ENCODE measurements around the gene RNF121. TPM values are rescaled to one million over a fixed set of nuclear protein-coding genes. Genes with fewer than 3 reads are reported as not detected.

Gene RNF121
- total RNA-seq, 1 donor from 2014 or later = 24.7 TPM

DNA sequence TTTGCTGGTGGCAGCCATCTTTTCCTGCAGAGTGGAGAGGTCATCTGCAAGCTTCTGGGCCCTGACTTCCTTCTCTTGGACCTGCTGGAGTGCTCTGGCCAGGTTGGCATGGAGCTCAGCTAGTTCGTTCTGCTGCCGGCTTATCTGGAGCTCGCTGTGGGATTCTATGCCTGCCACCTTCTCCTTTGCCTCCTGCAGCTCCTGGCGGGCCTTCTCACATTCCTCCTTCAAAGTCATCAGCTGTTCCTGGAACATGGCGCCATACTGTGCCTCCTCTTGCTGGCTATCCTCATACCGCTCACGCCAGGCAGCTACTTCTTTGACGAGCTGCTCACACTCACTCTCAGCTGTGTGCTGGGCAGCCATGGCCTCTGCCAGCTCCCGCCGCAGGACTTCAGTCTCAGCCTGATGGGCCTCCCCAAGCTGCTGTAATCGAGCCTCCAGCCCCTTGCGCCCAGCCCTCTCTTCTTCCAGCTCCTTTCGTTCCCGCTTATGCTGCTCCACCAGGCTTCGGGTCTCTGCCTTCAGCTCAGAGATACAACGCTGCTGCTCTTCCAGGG lies 86.0 kb downstream of the RNF121 start:
- DNase-seq (no peak), ATAC-seq (no peak)
- Histone ChIP-seq H3K9me3 (no peaks in the 10 kb centered on the region), H3K27ac (no peak overlapping the region), H3K4me3 (no peak overlapping the region), H3K36me3 (peaks cover 100% of the 10 kb centered on the region), H3K27me3 (ENCODE audit: low read depth) (no peaks in the 10 kb centered on the region), H3K4me1 (peaks cover 26% of the 10 kb centered on the region)
- intact Hi-C loops (cut with DNase I) = no loop called here
- TF ChIP-seq, protein P1, sequence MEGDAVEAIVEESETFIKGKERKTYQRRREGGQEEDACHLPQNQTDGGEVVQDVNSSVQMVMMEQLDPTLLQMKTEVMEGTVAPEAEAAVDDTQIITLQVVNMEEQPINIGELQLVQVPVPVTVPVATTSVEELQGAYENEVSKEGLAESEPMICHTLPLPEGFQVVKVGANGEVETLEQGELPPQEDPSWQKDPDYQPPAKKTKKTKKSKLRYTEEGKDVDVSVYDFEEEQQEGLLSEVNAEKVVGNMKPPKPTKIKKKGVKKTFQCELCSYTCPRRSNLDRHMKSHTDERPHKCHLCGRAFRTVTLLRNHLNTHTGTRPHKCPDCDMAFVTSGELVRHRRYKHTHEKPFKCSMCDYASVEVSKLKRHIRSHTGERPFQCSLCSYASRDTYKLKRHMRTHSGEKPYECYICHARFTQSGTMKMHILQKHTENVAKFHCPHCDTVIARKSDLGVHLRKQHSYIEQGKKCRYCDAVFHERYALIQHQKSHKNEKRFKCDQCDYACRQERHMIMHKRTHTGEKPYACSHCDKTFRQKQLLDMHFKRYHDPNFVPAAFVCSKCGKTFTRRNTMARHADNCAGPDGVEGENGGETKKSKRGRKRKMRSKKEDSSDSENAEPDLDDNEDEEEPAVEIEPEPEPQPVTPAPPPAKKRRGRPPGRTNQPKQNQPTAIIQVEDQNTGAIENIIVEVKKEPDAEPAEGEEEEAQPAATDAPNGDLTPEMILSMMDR (IDR thresholded peaks at IDR 0.05) = no peak

DNA sequence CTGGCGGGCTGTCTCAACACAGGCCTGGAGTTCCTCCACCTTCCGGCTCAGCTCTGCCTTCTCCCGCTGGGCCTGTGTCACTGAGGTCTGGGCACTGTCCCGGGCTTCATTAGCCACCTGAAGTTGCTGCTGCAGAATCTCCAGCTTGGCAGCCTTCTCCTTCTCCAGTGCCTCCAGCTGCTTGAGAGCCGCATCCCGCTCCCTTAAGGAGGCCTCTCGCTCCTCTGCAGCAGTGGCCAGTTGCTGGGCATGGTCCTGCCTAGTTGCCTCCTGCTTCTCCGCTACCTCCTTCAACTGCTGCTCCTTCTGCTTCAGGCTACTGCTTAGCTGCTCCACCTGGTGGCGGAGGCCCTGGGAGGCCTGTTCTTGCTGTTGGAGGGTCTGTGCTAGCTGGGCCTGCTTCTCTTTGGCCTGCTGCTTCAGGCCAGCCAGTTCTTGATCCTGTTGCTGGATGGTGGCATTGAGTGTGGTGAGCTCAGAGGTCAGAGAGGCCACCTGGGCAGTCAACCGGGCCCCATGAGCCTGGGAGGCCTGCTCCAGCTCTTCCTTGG lies 86.7 kb downstream of the RNF121 start:
- TF ChIP-seq, protein P1 (IDR thresholded peaks at IDR 0.05) = no peak
- intact Hi-C loops (cut with DNase I) = no loop called here
- no peak for DNase-seq
- H3K9me3 ChIP-seq = no peaks in the 10 kb centered on the region
- peaks cover 100% of the 10 kb centered on the region for H3K36me3 ChIP-seq
- H3K27ac ChIP-seq = no peak overlapping the region
- H3K4me3 ChIP-seq = no peak overlapping the region
- H3K4me1 ChIP-seq = peaks cover 26% of the 10 kb centered on the region
- ATAC-seq = no peak
- H3K27me3 ChIP-seq (ENCODE audit: low read depth) = no peaks in the 10 kb centered on the region

DNA sequence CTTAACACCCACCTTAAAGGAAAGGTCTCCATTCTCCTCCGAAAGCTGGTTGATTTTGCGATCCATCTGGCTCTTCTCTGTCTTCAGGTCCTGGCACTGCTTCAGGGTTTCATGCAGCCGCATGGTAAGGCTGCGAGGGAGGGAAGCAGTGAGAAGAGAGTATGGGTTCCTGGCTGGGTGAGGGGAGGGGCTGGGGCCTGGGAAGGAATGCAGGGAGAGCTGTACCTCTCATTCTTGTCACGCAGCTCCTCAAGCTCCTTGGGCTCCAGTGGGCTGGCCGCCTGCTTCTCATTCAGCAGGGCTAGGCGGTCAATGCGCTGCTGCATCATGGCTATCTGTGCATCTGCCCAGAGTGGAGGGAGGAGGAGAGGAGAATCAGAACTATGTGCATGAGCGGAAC lies 89.3 kb downstream of the RNF121 start:
- intact Hi-C loops (cut with DNase I) = no loop called here
- no peak for ATAC-seq
- DNase-seq = no peak
- Histone ChIP-seq H3K36me3 (peaks cover 100% of the 10 kb centered on the region), H3K9me3 (no peaks in the 10 kb centered on the region), H3K27ac (no peak overlapping the region), H3K4me1 (peaks cover 14% of the 10 kb centered on the region), H3K4me3 (no peak overlapping the region), H3K27me3 (ENCODE audit: low read depth) (no peaks in the 10 kb centered on the region)
- TF ChIP-seq, protein P1 (IDR thresholded peaks at IDR 0.05) = no peak

DNA sequence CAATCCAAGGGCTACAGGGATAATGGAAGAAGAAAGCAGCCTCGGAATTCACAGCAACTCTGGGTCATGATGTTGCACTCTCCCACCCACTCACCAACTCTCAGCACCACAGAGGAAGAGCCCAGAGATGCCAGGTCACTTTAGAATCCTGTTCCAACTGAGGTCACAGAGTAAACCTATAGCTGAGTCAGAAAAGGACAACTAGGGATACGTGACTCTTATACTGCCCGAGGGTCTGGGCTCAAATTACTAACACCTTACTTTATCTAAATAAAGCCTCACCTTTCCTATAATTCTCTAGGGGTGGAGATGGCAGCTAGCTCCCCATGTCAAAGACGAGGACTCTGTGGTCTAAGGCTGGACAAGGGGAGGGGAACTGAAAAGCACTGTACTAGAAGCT lies 94.5 kb downstream of the RNF121 start:
- Histone ChIP-seq H3K27me3 (ENCODE audit: low read depth) (no peaks in the 10 kb centered on the region), H3K9me3 (no peaks in the 10 kb centered on the region), H3K4me3 (no peak overlapping the region), H3K27ac (no peak overlapping the region), H3K4me1 (peaks cover 33% of the 10 kb centered on the region), H3K36me3 (peaks cover 96% of the 10 kb centered on the region)
- DNase-seq = no peak
- ATAC-seq = no peak
- TF ChIP-seq, protein P1 (IDR thresholded peaks at IDR 0.05) = no peak
- intact Hi-C loops (cut with DNase I) = no loop called here

DNA sequence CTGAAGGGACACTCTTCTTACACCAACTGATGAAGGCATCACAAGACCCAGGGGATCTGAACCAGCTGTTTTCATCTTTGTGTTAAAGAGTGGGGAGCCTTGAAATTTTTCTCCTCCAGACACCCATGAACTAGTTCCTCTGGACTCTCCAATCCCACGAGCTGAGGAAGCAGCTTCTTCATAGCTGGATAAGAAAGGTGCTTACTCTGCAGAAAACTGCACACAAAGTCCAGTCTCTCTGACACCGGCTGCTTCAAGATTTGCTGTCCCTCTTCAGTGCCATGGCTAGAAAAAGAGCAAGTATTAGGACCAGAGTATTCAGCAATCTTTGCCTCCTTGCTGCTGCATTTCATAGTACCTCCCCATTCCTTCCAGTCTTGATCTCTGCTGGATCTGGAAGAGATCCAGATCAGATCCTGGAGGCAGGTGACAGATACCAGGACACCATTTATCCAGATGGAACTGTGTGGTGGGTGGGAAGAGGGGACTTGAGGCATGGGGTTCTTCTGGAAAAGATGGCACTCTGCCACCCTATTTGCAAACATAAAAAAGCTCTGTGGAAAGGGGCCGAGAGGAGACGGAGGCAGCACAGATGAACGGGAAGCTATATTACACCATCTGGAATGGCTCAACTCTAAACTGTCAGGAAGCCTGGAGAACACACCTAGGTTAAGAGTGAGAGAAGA lies 95.4 kb downstream of the RNF121 start:
- Histone ChIP-seq H3K27ac (no peak overlapping the region), H3K4me3 (no peak overlapping the region), H3K4me1 (peaks cover 33% of the 10 kb centered on the region), H3K27me3 (ENCODE audit: low read depth) (no peaks in the 10 kb centered on the region), H3K36me3 (peaks cover 96% of the 10 kb centered on the region), H3K9me3 (no peaks in the 10 kb centered on the region)
- DNase-seq = no peak
- ATAC-seq = no peak
- TF ChIP-seq, protein P1 (IDR thresholded peaks at IDR 0.05) = no peak
- intact Hi-C loops (cut with DNase I) = no loop called here
